Hindlimb muscle (tissue), 1 donor: ENCODE results near the gene MUTYH. TPM values are rescaled to one million over a fixed set of nuclear protein-coding genes. Genes with fewer than 3 reads are reported as not detected.

Experiments
- DNase-seq: peaks from one replicate; pipeline ENCODE4 v3.0.0-alpha.2; 2013
- polyA plus RNA-seq: library from polyadenylated mRNA; unstranded; fragments of 120-200 nt; gene quantifications from one replicate; pipeline ENCODE4 v1.2.1, GENCODE V29; 2013; ENCODE audit not compliant: insufficient read length

MUTYH gene
- polyA plus RNA-seq, 1 donor = 16.0 TPM

DNA sequence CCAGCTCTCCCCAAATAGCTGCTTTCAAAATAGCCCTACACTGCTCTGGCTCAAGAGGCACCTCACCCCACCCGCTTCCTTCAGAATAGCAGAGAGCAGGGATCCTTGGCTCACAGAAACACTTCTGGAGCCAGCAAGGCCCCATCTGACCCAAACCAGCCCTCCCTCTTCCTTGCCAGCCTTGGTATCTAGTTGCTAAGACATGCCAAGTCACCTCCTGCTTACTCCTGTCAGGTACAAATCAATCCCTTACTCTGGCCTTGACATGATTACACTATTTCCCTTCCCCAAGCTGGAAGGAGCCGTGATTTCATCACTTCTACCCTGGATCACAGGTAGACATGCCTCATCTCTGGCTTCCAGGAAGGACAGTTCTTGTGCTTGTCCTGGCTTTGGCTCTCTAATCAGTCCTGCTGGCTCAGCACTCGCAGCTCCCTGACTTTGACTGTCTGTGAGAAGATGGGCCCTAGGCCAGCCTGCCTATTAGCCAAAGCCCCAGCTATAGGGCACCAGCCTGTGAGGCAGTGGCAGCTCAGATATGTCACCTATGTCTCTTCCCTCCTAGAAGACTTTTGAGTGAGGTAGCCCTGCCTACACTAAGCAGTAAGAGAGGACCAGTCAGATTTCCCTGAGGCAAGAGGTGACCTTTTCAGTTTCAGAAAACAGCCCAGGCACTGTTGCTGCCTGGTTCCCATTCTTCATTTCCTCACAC lies 8.9 kb upstream of the MUTYH start:
- DNase-seq = no peak

DNA sequence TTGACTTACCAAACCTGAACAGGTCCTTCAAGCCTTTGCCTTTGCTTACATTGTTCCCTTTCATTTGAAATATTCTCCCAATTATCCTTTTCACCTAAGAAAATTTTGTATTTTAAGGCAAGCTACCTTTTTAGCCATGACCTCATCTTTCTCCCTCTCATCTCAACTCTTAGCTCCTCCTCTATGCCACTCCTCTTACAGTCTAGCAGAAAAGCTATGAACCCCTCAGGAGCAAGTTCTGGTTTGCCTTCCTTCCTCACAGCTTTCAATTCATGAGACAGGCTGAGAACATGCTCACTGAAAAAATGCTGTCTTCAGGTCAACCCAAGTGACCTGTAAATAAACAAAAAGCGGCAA lies 8.3 kb upstream of the MUTYH start:
- no peak for DNase-seq

DNA sequence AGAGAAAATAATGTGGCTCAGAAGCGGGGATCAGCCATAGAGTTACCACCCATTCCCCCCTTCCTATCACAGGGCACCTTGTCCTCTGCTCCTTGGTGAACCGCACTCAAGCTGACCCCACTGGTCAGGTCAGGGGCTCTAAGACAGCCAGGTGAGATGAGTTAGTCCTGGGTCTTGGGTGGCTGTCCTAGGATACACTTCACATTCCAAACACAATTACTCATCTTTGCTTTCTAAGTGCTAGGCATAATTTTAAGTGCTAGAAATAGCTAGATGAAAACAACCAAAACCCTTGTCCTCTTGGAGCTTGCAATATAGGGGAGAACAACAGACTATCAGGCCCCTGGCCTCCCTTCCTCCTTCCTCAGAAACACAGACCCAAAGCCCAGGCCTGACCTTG lies 7.8 kb upstream of the MUTYH start:
- no peak for DNase-seq

DNA sequence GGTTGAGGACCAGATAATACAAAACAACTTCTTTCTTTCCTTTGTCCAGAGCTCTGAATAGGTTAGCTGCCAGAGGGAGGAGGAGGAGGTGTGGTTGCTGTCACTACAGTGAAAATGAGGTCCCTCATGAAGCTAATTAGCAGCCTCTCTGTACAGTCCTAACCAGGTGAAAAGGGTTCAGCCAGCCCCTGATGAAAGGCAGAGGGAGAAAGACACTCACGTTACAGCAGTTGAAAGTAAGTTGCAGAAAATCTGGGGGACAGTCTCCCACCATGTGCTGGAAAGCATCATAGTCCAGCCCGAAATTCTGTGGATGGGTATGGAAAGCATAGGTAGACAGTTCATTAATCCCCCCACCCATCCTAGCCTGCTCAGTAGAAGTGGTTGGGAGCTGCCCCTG lies 6.2 kb upstream of the MUTYH start:
- DNase-seq = no peak

DNA sequence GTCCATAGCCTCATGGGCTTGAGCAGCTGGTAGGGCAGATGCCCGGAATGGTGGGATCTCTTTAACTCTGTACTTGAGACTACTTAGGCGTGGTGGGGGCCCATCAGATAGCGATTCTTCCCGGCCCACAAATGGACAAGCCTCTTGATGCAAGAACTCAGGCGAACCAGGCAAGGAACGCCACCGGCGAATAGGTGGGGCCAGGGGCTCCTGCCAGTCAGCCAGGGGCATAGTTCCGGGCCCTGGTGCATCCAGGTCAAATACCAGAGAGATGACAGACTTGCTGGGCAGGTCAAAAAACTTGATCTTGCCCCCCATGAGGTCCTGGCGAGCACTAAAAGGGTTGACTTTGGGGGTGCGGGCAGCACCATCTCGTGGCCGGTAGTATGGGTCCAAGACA lies 4.8 kb upstream of the MUTYH start:
- no peak for DNase-seq

DNA sequence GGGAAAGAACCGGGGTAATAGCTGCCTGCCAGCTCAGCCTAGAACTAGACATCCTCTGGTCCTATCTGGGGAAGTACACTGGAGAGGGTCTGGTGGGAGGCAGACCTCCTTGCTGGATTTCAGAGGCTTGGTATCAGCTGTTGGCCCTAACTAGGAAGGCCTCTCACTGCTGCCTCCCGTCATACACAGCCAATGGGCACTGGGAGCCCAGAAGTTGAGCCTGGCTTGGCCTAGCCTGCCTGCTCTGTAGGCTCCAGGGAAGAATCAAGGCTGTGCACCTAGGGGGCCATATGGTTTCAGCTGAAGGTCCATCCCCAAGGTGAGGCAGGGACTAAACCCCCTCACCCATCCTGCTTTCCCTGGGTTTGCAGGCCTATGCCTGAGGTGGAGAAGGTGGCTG lies 4.3 kb upstream of the MUTYH start:
- no peak for DNase-seq

DNA sequence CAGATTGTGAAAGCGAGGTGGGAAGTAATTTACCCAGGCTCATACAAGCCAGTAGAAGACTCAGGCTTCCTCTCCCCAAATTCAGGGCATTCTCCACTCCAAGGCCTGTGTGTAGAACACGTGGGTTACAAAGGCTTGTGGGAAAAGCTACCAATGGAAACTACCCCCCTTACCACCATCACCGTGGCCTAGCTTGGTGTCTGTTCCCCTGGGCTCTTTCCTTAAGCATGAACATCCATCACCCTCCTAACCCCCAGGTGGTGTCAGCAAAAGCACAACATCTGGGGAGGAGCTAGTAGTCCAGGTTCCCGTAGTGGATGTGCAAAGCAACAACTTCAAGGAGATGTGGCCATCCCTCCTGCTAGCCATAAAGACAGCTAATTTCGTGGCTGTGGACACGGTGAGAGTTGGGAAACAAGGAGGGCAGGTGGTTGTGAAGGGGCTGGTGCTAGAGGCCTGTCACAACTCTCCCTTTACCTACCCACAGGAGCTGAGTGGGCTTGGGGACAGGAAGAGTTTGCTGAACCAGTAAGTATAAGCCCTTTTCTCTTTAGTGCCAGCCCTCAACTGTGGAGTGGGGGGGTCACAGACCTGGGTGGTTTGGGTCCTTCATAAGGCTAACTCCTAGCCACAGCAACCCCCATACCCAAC lies 701 bp upstream of the MUTYH start:
- no peak for DNase-seq

DNA sequence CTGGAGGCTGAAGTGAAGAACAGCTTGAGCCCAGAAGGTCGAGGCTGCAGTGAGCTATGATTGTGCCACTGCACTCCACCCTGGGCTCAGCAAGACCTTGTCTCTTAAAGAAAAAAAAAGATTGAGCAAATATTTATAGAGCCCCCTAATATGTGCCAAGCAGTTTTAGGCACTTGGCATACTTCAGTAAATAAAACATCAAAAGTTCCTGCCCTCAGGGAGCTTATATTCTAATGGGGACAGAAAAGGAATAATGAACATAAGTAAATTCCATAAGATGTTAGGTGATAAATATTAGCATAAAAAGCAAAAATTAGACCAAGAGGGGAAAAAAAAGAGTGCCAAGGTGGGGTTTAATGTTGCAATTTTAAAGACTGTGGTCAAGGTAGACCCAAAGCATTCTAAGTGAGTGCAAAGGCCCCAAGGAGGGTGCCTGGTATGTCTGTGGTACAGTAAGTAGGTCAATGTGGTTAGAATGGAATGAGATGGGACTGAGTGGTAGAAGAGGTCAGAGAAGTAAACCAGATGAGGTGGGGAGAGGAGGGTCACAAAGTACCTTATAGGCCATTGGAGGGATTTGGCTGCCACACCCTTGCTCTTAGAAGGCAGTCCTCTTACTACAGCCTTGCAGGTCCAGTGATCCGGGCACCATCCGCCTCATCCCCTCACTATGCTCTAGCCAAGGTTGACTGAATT lies 2.5 kb downstream of the MUTYH start:
- no peak for DNase-seq

DNA sequence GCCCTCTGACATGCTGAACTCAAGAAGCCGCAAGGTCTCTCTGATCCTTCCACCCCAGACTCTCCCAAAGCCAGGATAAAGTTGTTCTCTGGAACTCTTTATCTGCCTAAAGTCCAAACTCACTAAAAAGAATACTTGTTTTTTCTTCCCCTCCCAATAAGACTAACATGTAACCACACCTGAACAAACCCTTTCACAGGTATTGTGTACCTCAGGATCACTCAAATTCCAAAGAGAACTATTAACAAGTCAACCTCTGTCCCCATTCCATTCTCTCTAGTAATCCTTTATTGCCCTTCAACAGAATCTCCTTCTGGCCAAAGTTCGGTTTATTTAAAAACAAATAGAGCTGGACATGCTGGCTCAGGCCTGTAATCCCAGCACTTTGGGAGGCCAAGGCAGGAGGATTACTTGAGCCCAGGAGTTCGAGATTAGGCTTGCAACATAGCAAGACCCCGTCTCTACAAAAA lies 4.3 kb downstream of the MUTYH start:
- DNase-seq = no peak

DNA sequence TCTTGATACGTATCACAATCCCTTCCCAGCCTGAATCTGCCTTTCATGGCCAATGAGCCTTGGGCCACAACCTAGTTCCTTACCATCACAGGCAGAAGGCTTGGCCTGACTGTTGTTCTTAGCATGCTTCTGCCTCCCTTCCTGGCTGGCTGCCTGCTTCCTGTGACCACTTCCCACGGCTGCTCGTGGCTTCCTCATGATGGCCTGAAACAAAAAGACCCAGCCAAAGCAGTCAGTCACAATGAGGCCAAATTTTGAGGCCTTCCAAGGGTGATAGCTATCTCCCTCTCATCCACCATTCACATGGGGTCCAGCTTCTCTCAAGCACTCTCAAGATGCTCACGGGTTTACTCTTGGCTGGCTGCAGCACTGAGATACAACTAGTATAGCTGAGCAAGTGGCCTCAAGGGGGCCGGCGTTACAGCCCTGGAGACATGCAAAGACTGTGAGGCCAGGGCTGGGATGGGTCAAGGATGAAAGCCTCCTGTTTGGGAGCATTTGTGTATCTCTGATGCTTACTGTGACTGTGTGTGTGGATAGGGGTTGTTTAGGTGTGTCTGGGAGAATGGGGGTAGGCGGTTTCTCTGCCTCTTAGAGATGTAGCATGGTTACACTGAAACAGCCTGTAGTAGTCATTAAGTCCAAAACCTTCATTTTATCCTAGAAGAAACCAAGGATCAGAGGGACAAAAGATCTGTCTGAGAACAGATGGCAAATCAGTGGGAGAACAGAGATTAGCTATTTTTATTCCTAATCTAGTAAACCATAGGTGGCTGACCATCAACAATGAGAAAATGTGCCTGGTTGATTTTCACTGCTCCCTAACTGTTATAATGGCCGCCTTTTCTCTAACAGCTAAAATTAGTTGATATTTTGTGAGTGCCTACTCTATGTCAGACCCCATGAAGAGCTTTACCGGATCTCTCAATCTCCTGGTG lies 5.7 kb downstream of the MUTYH start:
- no peak for DNase-seq

DNA sequence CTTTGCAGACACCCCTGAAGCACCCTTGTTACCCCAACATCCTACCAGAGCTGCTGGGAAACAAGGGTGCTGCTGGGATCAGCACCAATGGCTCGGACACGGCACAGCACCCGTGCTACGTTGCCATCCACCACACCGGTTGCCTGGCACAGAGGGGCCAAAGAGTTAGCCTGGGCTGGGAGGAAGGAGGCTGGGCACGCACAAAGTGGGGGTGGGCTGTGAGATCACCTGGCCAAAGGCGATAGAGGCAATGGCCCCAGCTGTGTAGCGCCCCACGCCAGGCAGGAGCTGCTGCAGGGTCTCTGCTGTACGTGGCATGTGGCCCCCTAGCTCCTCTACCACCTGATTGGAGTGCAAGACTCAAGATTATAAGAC lies 7.9 kb downstream of the MUTYH start:
- no peak for DNase-seq

DNA sequence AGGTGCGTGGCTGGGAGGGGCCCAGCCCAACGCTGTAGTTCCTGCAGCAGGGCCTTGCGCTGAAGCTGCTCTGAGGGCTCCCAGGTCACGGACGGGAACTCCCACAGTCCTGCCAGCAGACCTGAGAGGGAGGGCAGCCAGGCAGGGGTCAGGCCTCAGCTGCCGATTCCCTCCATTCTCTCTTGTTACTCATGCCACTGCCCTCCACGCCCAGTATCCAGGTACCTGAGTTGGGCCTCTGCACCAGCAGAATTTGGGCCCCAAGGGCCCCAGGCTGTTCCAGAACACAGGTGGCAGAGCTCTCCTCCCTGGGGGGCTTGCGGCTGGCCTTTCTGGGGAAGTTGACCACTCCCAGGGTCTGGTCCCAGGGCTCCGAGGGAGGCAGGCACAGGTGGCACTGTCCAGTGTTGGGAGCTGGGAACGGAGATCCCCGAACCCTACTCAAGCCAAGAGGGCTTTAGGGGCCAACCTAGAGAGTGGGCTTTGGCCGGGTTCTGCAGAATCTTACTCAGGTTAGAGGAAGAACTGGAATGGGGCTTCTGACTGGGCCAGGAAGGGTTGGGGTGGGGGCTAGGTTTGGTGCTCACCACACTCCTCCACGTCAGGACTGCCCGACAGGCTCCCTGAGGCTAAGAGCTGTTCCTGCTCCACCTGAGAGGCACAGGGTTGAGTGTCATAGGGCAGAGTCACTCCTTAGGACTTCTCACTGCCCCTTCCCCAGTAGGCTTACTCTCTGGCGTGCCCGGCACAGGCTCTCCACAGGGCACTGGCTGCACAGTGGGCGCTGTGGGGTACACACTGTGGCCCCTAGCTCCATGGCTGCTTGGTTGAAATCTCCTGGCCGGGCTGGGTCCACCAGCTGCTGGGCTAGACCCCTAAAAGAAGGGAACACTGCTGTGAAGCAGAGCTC lies 8.5 kb downstream of the MUTYH start:
- no peak for DNase-seq

DNA sequence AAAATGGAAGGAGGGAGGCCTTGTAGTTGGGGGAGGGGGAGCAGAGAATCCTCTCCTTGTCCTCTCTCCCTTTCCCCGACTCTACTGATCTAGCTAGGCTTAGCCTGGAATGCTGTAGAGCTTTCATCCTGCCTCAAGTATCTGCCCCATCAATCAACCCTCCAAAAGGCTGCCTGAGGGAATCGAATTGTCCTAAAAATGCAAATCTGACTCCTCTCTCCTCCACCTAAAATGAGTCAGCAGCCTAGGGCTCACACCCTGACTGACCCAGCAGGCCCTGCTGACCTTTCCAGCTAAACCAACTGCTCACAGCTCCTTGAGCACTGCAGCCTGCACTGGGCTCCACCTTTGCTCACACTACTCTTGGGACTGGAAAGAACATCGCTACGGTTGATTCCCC lies 10.8 kb downstream of the MUTYH start:
- no peak for DNase-seq

DNA sequence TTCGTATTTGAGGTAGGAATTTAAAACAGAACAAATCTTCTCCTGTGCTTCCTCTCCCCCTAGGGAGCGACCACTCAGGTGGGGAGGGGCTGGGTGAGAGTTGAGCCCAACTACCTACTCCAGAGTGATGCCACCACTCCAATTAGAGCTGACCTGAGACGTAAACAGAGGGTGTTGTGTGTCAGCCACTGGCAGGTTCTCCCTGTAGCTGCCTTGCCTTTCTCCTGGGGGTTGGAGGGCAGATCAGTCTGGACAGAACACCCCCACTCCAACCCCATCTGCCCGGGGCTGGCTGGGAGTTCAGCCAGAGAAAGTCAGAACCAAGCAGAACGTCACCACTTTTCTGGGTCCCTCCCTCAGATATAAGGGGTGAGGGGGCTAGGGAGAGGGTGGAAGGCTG lies 11.6 kb downstream of the MUTYH start:
- no peak for DNase-seq

DNA sequence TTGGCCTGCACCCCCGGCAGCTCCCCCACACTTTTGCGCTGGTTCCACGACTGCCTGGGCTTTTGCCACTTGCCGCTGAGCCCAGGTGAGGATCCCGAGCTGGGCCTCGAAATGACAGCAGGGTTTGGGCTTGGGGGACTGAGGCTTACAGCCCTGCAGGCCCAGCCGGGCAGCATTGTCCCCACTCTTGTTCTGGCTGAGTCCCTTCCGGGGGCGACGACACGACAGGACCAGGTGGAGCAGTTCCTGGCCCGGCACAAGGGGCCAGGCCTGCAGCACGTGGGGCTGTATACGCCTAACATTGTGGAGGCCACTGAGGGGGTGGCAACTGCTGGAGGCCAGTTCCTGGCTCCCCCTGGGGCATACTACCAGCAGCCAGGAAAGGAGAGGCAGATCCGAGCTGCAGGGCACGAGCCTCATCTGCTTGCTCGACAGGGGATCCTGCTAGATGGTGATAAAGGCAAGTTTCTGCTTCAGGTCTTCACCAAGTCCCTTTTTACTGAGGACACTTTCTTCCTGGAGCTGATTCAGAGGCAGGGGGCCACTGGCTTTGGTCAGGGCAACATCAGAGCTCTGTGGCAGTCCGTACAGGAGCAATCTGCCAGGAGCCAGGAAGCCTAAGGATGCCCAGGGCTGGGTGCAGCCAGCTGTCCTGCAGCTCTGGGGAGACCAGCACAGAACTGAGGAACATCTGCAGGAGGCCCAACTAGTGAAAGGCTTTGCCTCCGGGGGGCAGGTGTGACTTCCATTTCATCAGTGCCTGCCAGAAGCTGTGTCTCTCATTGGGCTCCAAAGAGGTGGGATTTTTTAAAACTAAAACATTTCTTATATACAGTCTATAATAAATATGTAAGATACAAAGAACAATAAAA lies 12.4 kb downstream of the MUTYH start:
- DNase-seq = no peak

DNA sequence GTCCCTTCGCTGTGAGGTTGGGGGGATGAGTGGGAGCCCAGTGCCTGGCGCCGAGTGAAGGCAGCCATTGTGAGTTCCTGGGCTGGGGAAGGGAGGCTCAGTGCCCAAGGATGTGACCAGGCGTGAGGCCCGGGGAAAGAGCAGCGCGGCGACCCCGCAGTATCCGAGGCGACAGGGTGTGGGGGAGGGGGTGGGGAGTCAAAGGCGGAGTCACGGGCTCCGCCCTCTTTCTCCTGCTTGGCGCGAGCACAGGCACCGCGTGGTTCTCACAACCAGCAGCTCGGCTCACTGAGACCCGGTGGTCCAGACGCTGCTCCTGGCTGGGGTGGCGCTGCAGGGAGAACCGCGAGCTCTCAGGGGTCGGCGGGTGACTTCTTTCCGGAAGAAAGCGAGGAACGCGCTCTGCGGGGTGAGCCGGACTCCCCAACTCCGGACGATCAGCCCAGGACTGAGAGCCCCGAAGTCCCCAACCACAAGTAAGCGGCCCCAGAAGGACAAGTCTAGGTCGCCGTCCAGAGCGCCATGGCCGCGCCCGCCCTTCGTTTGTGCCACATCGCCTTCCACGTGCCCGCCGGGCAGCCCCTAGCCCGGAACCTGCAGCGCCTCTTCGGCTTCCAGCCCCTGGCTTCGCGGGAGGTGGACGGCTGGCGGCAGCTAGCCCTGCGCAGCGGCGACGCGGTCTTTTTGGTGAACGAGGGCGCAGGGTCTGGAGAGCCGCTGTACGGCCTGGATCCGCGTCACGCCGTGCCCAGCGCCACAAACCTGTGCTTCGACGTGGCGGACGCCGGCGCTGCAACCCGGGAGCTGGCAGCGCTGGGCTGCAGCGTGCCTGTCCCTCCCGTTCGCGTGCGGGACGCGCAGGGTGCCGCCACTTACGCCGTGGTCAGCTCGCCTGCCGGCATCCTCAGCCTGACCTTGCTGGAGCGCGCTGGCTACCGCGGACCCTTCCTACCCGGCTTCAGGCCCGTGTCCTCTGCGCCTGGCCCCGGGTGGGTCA lies 13.3 kb downstream of the MUTYH start, which contains the start of gene HPDL:
TSS of gene HPDL (plus strand) at position 269 of the 997 bp plus-strand sequence. CDS start at position 523, 254 bp downstream.
- DNase-seq = peak; percentile 78

DNA sequence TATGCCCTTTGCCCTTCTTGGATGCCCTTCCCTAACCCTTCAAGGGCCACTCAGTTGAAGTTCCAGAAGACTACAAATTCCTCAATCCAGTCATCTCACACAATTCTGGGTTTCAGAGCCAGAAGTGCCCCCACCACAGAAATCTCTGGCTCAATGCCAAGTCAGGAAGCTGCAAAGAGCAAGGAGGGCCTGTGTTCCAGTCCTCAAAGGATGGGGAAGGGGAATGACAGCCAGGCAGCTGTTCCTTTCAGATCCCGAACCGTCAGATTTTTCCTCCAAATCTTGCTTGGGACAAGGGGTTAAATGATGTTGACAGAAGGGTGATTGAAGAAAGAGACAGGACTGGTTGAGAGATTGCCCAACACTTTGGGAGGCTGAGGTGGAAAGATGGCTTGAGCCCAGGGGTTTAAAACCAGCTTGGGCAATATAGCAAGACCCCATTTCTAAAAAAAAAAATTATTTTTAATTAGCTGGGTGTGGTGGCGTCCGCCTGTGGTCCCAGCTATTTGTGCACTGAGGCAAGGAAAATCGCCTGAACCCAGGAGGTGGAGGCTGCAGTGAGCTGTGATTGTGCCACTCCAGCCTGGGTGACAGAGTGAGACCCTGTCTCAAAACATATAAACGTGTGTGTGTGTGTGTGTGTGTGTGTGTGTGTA lies 14.3 kb downstream of the MUTYH start:
- no peak for DNase-seq

DNA sequence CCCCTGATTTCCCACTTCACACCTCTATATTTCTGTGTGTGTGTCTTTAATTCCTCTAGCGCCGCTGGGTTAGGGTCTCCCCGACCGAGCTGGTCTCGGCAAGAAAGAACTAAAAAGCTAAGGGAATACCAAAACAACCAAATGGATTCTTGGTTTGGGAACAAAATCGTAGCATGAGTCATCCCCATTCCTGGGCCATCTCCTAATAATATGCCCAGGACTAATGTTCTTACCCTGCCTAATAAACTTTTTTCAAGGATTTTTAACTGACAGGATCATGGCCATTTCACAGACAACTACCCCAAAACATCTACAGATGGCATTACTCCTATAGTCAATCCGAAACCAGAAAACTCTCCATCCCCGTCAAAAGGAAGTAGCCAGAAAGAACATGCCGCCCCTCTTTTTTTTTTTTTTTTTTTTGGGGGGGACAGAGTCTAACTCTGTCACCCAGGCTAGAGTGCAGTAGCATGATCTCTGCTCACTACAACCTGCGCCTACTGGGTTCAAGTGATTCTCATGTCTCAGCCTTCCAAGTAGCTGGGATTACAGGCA lies 17.7 kb downstream of the MUTYH start:
- DNase-seq = no peak
